CD14-positive monocyte (primary cell): ENCODE measurements around the gene CKMT2. TPM values are rescaled to one million over a fixed set of nuclear protein-coding genes. Genes with fewer than 3 reads are reported as not detected.

Experiments used
- DNase-seq, 3 donors: peaks; one replicate each; pipeline ENCODE4 v3.0.0-alpha.2; 2011 to 2022
- H2AFZ ChIP-seq: 2 replicates; pipeline ENCODE4 v1.6.0; 2012; ENCODE audit warnings: mild to moderate bottlenecking, low read depth, low read length, inconsistent platforms; ENCODE audit not compliant: insufficient read depth, poor library complexity, severe bottlenecking
- H3K27ac ChIP-seq, 2 donors: 1 replicate in 1 of 2; 2 replicates in 1 of 2; pipeline ENCODE4 v1.5.1; 2012 to 2013; ENCODE audit warnings: low read length in 2 of 2, control low read depth in 1 of 2, inconsistent platforms in 1 of 2, low read depth in 1 of 2, mild to moderate bottlenecking in 1 of 2
- H3K27me3 ChIP-seq, 2 donors: one replicate each; pipeline versions ENCODE4 v1.6.0 to v1.6.1; 2011 to 2013; ENCODE audit warnings: low read length in 2 of 2; ENCODE audit not compliant: control insufficient read depth in 2 of 2, insufficient read depth in 2 of 2
- H3K36me3 ChIP-seq, 2 donors: replicated peaks in 1 of 2; 1 replicate in 1 of 2; 2 replicates in 1 of 2; pipeline versions ENCODE4 v1.5.1 to v1.6.1; 2012 to 2013; ENCODE audit warnings: low read length in 2 of 2, control low read depth in 1 of 2, inconsistent platforms in 1 of 2, mild to moderate bottlenecking in 1 of 2; ENCODE audit not compliant: insufficient read depth in 2 of 2, control insufficient read depth in 1 of 2
- H3K4me1 ChIP-seq, 2 donors: 1 replicate in 1 of 2; 2 replicates in 1 of 2; pipeline versions ENCODE4 v1.5.1 to v1.6.1; 2012 to 2013; ENCODE audit warnings: low read length in 2 of 2, control low read depth in 1 of 2, inconsistent platforms in 1 of 2, mild to moderate bottlenecking in 1 of 2, moderate library complexity in 1 of 2; ENCODE audit not compliant: insufficient read depth in 2 of 2, control insufficient read depth in 1 of 2
- H3K4me2 ChIP-seq: replicated peaks from 2 replicates; pipeline ENCODE3; 2012; ENCODE audit warnings: low read length, moderate library complexity, mild to moderate bottlenecking; ENCODE audit not compliant: poor library complexity, severe bottlenecking; ENCODE audit errors: extremely low read depth
- H3K4me3 ChIP-seq, 3 experiments: fragments of 200-600 bp in 1 of 3; sonication (generic) in 1 of 3; replicated peaks in 1 of 3; 1 replicate in 2 of 3; 2 replicates in 1 of 3; pipeline ENCODE4 v1.5.1; 2011 to 2013; ENCODE audit warnings: low read length in 3 of 3, mild to moderate bottlenecking in 3 of 3, control low read depth in 2 of 3, low read depth in 2 of 3, inconsistent platforms in 1 of 3, moderate library complexity in 1 of 3
- H3K79me2 ChIP-seq: 2 replicates; pipeline ENCODE4 v1.6.0; 2012; ENCODE audit warnings: mild to moderate bottlenecking, control low read depth, inconsistent platforms, low read length, moderate library complexity; ENCODE audit not compliant: insufficient read depth
- H3K9ac ChIP-seq: 2 replicates; pipeline ENCODE4 v1.6.0; 2017; ENCODE audit warnings: low read length, mild to moderate bottlenecking; ENCODE audit not compliant: insufficient read depth, poor library complexity, severe bottlenecking
- H3K9me3 ChIP-seq, 2 donors: replicated peaks in 1 of 2; 1 replicate in 1 of 2; 2 replicates in 1 of 2; pipeline versions ENCODE4 v1.5.1 to v1.6.1; 2012 to 2013; ENCODE audit warnings: low read length in 2 of 2, control low read depth in 1 of 2; ENCODE audit not compliant: control insufficient read depth in 1 of 2, insufficient read depth in 1 of 2
- H4K20me1 ChIP-seq: 2 replicates; pipeline ENCODE4 v1.6.0; 2012; ENCODE audit warnings: mild to moderate bottlenecking, low read length, control low read depth, moderate library complexity; ENCODE audit not compliant: insufficient read depth
- H3K27ac Mint-ChIP-seq, 7 donors: one replicate each; pipeline ENCODE4 v1.8.0; 2020; ENCODE audit warnings: mild to moderate bottlenecking in 7 of 7, mixed read lengths in 7 of 7, moderate library complexity in 6 of 7, inconsistent platforms in 2 of 7
- H3K27me3 Mint-ChIP-seq, 3 donors: one replicate each; pipeline ENCODE4 v1.8.0; 2021 to 2022; ENCODE audit warnings: low read depth in 3 of 3, mild to moderate bottlenecking in 3 of 3, mixed read lengths in 3 of 3, moderate library complexity in 3 of 3, inconsistent platforms in 1 of 3
- H3K36me3 Mint-ChIP-seq, 2 donors: one replicate each; pipeline ENCODE4 v1.8.0; 2020; ENCODE audit warnings: mixed read lengths in 2 of 2, inconsistent platforms in 1 of 2, mild to moderate bottlenecking in 1 of 2
- H3K4me1 Mint-ChIP-seq: one replicate; pipeline ENCODE4 v1.8.0; 2020; ENCODE audit warnings: mild to moderate bottlenecking, mixed read lengths
- H3K4me3 Mint-ChIP-seq, 2 donors: one replicate each; pipeline ENCODE4 v1.8.0; 2020; ENCODE audit warnings: mild to moderate bottlenecking in 2 of 2, mixed read lengths in 2 of 2, moderate library complexity in 1 of 2
- H3K9me3 Mint-ChIP-seq, 7 donors: one replicate each; pipeline ENCODE4 v1.8.0; 2020 to 2022; ENCODE audit warnings: mixed read lengths in 7 of 7, mild to moderate bottlenecking in 6 of 7, moderate library complexity in 6 of 7, inconsistent platforms in 2 of 7
- CTCF ChIP-seq: fragments of 200-600 bp; IDR thresholded peaks from one replicate; pipeline ENCODE4 v1.8.0; 2022; ENCODE audit warnings: antibody characterized with exemption, mild to moderate bottlenecking
- WGBS: methylation state at CpG from one replicate; pipeline ENCODE4 v1.1.5; 2013; ENCODE audit warnings: missing lambda C conversion rate; ENCODE audit not compliant: insufficient coverage; 5-methylcytosine and 5-hydroxymethylcytosine counted together
- intact Hi-C, 2 donors: fragments of 100-400 bp; cut with micrococcal nuclease; formaldehyde crosslinking; loops; one replicate each; pipeline versions ENCODE4 v1.15.0 to v1.15.1; 2023
- polyA plus RNA-seq, 3 donors: library from polyadenylated mRNA; depleted of rRNA in 1 of 3; unstranded in 2 of 3; stranded (reverse) in 1 of 3; fragments of 300-500 nt in 2 of 3; fragments of >200 nt in 1 of 3; fragmentation: Illumina TruSeq in 2 of 3; gene quantifications; 1 replicate in 2 of 3; 2 replicates in 1 of 3; pipeline ENCODE4 v1.2.3, GENCODE V29; 2012 to 2021

Gene CKMT2
- polyA plus RNA-seq, 3 donors, result not detected

- no peaks in the 10 kb centered on the region for H3K79me2 ChIP-seq
- no peaks in the 10 kb centered on the region for H3K36me3 ChIP-seq
- peaks cover 0 to 3% of the 10 kb centered on the region in 2 donors for H3K9me3 ChIP-seq
- no peaks in the 10 kb centered on the region for H3K27me3 ChIP-seq
- H3K4me3 ChIP-seq, result no peak overlapping the region
- H3K4me1 Mint-ChIP-seq, result no peaks in the 10 kb centered on the region
- H3K4me1 ChIP-seq, result no peaks in the 10 kb centered on the region
- H3K27ac ChIP-seq, result no peak overlapping the region
- no peak for DNase-seq
- H3K9me3 Mint-ChIP-seq, result peaks cover 0 to 3% (median 0%) of the 10 kb centered on the region in 7 donors
- no peaks in the 10 kb centered on the region for H4K20me1 ChIP-seq
- no peak overlapping the region for H3K9ac ChIP-seq
- H3K27me3 Mint-ChIP-seq, result peaks cover 1 to 2% (median 1%) of the 10 kb centered on the region in 3 donors
- no peak overlapping the region for H2AFZ ChIP-seq
- no peak overlapping the region for H3K4me2 ChIP-seq
- no peak overlapping the region for H3K4me3 Mint-ChIP-seq
- TF ChIP-seq CTCF, result no peak
- no peak overlapping the region for H3K27ac Mint-ChIP-seq
- no peaks in the 10 kb centered on the region for H3K36me3 Mint-ChIP-seq
- 89% methylated on average over 4 of the region's 8 CpGs for WGBS
- intact Hi-C loops, result no loop called here
These were observed 18.3 kb upstream of the CKMT2 start for GRCh38 chr5:81214848-81215247.

- H3K79me2 ChIP-seq, result no peaks in the 10 kb centered on the region
- peaks cover 0 to 3% of the 10 kb centered on the region in 2 donors for H3K9me3 ChIP-seq
- no peak overlapping the region for H3K9ac ChIP-seq
- no peaks in the 10 kb centered on the region for H3K36me3 ChIP-seq
- no peaks in the 10 kb centered on the region for H3K27me3 ChIP-seq
- Mint-ChIP-seq H3K27me3 (peaks cover 1 to 2% (median 1%) of the 10 kb centered on the region in 3 donors), H3K36me3 (no peaks in the 10 kb centered on the region), H3K4me3 (no peak overlapping the region), H3K4me1 (no peaks in the 10 kb centered on the region), H3K27ac (no peak overlapping the region), H3K9me3 (peaks cover 0 to 3% (median 0%) of the 10 kb centered on the region in 7 donors)
- WGBS, result no CpG with 5 or more reads among the region's 3 CpGs
- no peaks in the 10 kb centered on the region for H4K20me1 ChIP-seq
- H2AFZ ChIP-seq, result no peak overlapping the region
- no peak overlapping the region for H3K4me3 ChIP-seq
- intact Hi-C loops, result no loop called here
- H3K4me2 ChIP-seq, result no peak overlapping the region
- no peaks in the 10 kb centered on the region for H3K4me1 ChIP-seq
- no peak for DNase-seq
- no peak overlapping the region for H3K27ac ChIP-seq
- no peak for TF ChIP-seq CTCF
These were observed 17.0 kb upstream of the CKMT2 start for GRCh38 chr5:81216152-81216551.
